HG02884 (cell line): ENCODE results near the gene COL21A1.

Experiments used
- ATAC-seq: cut with Tn5 transposase; IDR thresholded peaks from one replicate; pipeline ENCODE4 v1.9.1; 2021; ENCODE audit warnings: mild to moderate bottlenecking, moderate library complexity; ENCODE audit not compliant: unreplicated experiment

COL21A1 gene

GRCh38 chr6:56193846-56194245 lies 53.5 kb downstream of the COL21A1 start:
- ATAC-seq, result no peak

GRCh38 chr6:56188429-56188828 lies 59.0 kb downstream of the COL21A1 start:
- ATAC-seq, result no peak

- ATAC-seq, result no peak
These were observed 59.7 kb downstream of the COL21A1 start for GRCh38 chr6:56187686-56188085.

- ATAC-seq, result no peak
These were observed 70.6 kb downstream of the COL21A1 start for GRCh38 chr6:56176741-56177140.

GRCh38 chr6:56173228-56173627 lies 74.2 kb downstream of the COL21A1 start:
- ATAC-seq, result no peak

GRCh38 chr6:56172144-56172543 lies 75.2 kb downstream of the COL21A1 start:
- ATAC-seq, result no peak

- no peak for ATAC-seq
These were observed 78.0 kb downstream of the COL21A1 start for GRCh38 chr6:56169366-56169765.

- ATAC-seq, result no peak
These were observed 78.8 kb downstream of the COL21A1 start for GRCh38 chr6:56168596-56168995.

- ATAC-seq, result no peak
These were observed 85.3 kb downstream of the COL21A1 start for GRCh38 chr6:56162081-56162480.

GRCh38 chr6:56160489-56160888 lies 86.9 kb downstream of the COL21A1 start:
- ATAC-seq, result no peak

- ATAC-seq, result no peak
These were observed 88.8 kb downstream of the COL21A1 start for GRCh38 chr6:56158571-56158970.

- no peak for ATAC-seq
These were observed 90.7 kb downstream of the COL21A1 start for GRCh38 chr6:56156643-56157042.

GRCh38 chr6:56155634-56156141 lies 91.7 kb downstream of the COL21A1 start:
- no peak for ATAC-seq

- no peak for ATAC-seq
These were observed 93.3 kb downstream of the COL21A1 start for GRCh38 chr6:56154076-56154475.

GRCh38 chr6:56152611-56153010 lies 94.8 kb downstream of the COL21A1 start:
- no peak for ATAC-seq

- ATAC-seq, result no peak
These were observed 95.7 kb downstream of the COL21A1 start for GRCh38 chr6:56151609-56152224.

- ATAC-seq, result no peak
These were observed 98.7 kb downstream of the COL21A1 start for GRCh38 chr6:56148488-56149186.

GRCh38 chr6:56147766-56148165 lies 99.6 kb downstream of the COL21A1 start:
- no peak for ATAC-seq

- ATAC-seq, result no peak
These were observed 101.3 kb downstream of the COL21A1 start for GRCh38 chr6:56146086-56146485.

GRCh38 chr6:56145616-56146015 lies 101.8 kb downstream of the COL21A1 start:
- no peak for ATAC-seq

GRCh38 chr6:56144538-56145324 lies 102.6 kb downstream of the COL21A1 start:
- no peak for ATAC-seq

GRCh38 chr6:56143796-56144195 lies 103.6 kb downstream of the COL21A1 start:
- no peak for ATAC-seq
